NCI-H446 treated with DMSO at 0.1 percent for 48 hours (cell line): ENCODE results near the gene ALK.

Experiments used
- DNase-seq: peaks from one replicate; lab custom pipeline; 2025; lab: John Stamatoyannopoulos, UW

Gene ALK

DNA sequence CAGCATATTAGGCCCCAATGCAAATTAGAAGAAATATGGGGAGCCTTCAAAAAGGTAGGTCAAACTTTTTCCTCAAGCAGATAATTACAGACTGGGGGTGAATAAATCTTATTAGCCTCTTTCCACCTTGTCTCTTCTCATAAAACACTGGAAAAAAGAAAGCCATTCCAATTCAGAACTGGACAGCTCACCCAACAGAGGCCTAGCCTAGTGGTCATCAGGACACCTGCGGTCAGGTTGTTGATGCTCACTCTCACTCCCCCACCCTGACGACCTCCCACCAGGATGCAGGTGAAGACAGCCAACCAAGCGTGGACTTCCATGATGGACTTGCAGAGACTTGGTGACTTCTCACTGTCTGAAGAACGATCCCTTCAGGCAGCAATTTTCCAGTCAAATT is 207.1 kb downstream of the ALK start:
- DNase-seq: no peak

DNA sequence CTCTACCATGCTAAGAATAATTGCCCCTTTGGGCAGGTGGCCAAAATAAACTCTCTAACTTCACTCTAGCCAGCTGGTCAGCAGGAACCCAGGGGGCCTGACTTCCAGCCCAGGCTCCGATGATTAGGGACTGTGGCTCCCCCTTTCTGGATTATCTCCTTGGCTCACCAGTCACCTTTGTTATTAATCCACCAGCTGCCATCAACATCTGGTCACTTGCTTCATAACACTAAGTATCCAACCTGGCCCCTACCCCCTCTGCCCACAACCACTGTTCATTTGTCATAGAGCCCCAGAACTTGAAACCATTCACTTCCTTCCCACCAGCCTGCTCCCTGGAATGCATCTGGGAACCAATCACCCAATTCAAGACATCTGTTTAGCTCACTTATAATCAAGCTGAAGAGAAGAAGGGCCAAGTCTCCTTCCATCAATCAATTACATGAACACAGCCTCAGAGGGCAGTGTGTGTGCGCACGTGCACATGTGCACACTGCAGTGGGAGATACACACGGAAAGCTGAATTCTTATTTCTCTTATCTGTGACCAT is 215.1 kb downstream of the ALK start:
- peak; percentile 82 for DNase-seq

DNA sequence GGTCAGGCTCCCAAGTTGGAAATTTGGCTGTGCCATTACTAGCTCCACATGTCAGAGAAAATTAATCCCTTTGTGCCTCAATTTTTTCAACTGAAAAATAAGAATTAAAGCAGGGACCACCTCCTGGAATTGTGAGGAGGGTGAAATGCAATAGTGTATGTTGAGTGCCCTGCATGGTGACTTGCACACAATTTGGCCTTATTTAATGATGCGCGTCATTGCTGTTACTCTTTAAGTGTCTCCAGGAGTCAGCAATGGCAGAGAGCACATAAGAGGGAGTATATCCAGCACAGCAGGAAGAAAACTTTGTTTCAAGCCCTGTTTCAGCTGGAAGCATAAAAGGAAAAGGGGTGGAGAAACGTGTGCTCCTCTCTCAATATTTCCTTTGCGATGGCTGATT is 215.8 kb downstream of the ALK start:
- DNase-seq: peak; percentile 66

DNA sequence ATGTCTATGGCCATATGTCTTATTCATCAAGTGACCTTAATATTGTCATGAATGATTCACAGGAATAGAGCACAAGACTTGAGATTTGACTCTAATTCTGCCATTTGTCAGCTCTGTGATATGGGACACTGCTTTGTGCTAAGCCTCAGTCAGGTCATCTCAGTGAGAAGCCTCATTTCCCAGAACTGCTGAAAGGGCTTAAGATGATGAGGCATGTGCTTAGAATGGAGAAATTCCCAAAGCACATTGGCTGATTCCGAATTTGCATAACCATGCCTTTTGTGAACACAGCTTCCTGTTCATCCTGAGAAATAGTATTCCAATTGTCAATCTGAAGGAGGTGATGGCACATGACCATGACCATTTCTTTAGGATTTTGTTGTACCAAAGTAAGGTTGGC is 218.1 kb downstream of the ALK start:
- DNase-seq: no peak

DNA sequence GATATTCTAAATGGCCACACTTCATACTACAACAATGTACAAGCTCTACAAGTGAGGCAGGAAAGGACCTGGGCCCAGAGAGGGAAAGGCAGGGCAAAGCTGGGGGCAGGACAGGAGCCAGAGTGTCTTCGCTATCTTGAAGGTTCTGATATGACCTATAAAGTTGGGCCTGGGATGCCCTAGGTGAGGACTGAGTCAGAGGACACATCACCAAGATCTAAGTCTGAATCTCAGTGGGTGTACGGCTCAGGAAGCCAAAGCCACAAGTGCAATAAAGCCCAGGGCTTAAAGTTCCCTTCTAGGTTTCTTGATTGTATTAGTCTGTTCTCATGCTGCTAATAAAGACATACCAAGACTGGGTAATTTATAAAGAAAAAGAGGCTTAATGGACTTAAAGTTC is 219.1 kb downstream of the ALK start:
- no peak for DNase-seq

DNA sequence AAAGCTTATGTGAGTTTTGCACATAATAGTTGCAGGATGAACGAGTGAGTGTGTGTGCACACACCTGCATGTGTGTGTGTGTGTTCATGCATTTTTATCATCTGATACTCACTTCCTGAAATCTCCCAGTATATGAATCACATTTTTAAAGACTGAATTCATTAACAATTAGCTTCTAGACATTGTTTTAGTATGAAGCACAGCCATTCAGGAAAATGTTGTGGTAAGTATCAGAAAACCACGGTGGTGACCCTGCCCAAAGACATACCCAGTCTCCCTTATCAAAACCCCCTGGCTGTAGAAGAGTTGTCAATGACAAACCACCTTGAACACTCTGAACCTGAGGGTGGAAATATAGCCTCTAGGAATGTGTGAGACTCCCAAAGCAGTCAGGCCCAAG is 220.8 kb downstream of the ALK start:
- no peak for DNase-seq

DNA sequence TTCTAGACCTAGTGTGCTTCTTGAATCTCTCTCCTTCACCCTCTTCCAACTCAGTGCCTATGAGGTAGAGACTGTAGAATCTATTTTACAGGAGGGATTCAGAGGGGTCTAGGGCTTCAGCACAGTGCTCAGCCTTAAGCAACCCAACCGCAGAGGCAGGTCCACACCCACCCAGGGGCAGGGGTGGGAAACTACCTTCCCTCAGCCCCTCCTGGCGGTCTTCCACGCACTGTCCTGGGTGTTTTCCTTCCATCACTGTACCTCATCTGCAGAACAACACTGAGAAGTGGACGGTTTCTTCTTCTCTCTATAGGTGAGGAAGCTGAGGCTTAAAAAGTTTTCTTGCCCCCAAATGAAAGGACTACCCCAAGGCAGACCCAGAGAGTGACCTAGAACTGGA is 222.3 kb downstream of the ALK start:
- DNase-seq: no peak

DNA sequence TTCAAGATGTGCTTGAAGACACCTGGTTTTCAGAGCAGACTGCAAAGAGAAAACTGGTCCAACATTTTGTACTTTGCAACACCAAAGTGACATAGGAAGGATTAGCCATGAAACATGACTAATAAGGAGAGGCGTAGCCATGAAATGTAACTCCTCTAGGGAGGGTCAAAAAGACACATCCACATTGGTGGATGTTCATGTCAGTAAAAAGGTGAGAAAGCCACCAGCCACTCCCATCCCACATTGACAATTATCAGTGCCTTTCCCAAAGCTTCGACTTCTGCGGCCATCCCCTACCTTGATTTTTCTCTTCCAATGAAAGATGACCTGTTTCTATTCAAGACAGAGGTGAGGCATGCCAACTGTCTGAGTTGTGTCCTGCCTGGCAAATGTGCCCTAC is 223.2 kb downstream of the ALK start:
- no peak for DNase-seq

DNA sequence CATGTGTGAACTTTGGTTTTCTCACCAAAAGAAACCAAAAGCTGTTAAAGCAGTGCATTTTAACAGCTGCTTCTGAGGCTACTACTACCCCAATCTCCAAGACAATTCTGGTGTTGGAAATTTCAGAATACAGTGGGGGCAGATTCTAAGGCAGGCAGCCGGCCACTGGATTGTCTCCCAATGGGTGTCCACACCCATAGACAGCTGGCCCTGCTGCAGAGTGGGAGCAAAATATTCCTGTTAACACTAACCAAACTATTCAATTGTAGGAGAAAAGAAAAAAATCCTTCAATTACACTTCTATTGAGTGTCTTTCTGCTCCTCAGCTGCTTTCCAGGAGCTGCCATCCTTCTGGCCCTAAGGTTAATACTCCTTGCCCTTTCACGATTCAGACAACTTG is 223.7 kb downstream of the ALK start:
- no peak for DNase-seq

DNA sequence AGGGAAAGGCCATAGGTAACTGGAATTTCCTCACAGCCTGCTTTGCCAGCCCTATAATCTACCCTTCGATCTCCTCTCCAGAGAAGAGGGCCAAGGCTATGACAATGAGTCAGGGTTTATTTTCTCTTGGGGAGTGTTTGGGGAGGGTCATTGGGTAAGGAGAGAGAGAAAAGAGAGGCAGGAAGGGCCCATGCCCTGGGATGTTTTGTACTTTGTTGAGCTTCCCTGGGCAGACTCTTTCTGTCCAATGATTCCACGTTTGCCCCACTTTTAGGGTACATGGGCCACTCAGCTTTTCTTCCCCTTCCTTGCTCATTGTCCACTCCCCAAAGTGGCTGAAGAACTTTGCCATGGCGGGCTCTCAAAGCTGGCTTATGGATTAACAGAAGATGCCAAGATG is 224.2 kb downstream of the ALK start:
- DNase-seq: no peak

DNA sequence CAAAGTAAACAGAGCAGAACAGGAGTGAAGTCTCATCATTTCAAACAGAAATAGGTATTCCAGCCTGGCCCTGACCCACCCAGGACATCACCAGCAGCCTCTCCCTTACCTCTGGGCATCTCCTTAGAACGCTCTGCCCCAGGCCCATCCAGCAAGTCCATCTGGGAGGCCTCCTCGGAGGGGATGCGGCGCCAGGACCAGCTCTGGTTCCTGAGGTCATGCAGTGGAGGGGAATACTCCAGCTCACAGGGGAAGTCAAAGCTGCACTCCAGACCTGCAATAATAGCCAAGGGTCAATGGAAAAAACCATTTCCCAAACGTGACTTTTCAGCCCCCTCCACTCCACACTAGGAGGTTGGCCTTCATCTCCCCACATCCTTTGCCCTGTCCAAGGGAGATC is 226.6 kb downstream of the ALK start:
- DNase-seq: no peak

DNA sequence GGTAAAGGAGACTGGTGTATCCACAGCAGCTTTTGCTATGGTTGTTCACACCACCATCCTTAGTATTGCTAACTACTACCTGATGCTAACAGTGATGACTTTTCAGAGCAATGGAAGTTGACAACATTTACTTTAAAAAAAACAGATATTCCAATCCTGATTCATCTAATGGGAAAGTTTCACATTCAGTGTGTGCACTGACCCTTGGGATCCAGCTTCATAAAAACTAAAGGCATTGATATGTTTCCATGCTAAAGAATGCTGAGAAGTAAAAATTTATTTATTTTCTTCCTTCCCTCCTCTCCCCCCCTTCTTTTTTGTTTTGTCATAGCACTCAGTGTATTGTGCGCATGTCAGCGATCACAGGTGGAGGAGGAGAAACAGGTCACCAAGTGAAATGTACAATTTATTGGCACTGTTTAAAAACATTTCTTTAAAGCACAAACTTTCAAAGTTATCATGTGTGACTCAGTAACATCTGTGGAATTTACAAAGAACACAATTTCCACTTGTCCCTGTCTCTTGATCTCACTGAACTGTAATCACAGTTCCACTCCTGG is 229.9 kb downstream of the ALK start:
- DNase-seq: no peak

DNA sequence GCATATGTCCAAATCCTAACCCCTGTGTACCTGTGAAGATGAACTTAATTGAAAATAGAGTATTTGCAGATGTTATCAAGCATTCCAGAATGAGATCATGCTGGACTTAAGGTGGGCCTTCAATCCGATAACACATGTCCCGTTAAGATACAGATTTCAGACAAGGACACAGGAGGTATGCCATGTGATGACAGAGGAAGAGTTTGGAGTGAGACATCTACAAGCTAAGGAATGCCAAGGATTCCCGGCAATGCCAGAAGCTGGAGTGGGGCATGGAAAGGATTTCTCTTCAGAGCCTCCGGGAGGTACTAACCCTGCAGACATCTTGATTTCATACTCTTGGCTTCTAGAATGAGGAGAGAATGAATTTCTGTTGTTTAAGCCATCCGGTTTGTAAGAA is 231.7 kb downstream of the ALK start:
- no peak for DNase-seq

DNA sequence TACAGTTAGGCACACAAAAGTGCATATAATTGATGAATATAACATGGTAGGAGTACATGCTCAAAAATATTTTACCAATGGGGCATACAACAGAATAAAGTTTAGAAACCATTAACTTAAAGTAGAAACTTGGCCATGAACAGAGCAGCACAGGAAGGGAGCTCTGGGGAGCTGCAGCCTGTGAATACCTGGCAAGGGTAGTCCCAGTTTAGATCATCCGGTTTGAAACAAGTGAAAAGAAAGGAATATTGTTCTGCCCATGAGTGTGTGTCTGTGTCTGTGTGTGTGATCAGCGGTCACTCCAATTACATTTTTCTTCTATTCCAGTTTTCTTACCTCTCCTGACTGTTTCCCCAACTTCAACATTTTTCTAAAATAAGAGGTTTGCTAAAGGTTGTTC is 233.0 kb downstream of the ALK start:
- no peak for DNase-seq

DNA sequence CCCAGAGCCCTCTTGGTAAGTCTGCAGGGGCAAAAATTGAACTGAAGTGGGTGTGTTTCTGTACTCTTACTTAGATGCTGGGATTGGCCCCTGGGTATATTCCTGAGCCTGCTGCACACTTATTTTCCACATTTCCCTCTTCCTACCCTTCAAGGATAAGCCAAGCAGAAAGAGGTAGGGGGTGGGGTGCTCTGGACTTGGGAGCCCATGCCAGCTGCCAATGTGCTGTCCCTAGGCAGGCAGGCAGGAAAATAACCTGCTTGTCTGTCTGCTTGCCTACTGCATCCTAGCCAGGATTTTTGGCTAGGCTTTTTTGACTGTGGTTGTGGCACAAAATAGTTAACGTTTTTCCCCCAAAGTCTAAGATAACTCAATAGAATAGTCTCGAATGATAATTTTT is 234.3 kb downstream of the ALK start:
- peak; percentile 9 for DNase-seq

DNA sequence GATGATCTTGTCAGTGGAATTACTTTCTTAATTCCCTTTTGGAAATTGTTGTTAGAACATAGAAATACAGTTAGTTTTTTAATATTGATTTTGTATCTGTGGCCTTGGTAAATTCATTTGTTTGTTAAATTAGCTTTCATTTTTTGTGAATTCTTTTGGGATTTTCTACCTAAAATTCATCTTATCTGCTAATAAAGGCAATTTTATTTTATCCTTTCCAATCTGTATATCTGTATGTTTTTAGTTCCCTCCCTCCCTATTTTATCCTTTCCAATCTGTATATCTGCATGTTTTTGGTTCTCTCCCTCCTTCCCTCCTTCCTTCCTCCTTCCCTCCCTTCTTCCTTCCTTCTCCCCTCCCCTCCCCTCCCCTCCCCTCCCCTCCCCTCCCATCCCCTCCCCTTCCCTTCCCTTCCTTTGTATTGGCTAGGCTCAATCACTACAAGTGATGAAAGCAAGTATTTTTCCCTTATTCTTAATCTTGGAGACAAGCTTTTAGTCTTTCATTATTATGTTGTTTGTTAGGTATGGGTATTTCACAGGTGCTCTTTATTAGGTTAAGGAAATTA is 244.4 kb downstream of the ALK start:
- DNase-seq: no peak

DNA sequence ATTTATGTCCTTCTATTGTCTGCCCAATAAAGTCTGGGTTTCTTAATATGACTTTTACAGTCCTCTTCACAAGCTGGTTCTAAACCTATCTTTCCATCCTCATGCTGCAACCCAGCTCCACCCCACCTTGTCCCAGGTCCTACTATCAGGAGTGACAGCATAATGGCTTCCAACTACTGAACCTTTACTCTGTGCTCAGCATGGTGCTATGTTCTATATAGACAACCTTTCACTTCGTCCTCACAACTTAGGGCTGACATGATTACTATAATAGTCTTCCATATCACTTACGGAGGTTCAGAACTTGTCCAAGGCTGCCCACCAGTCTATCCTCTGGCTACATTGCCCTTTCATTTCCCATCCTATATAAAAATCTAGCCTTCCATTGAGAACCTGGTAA is 256.8 kb downstream of the ALK start:
- DNase-seq: no peak

DNA sequence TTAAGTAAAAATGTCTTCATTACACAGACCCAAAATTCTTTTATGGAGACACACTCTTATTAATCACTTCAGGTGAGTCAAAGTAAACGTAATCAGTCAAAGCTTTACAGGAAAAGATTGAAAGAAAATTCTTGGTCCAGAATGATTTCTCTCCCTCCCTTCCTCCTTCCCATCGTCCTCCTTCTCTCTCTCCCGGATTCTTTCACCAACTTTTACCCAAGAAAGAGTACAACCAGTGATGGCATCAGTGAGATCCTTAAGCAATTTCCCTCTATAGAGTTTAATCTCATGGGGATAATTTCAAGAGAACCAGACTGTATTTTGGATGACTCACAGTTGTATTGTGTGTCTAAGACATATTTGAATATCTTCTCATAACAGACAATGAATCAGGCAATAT is 258.1 kb downstream of the ALK start:
- DNase-seq: no peak

DNA sequence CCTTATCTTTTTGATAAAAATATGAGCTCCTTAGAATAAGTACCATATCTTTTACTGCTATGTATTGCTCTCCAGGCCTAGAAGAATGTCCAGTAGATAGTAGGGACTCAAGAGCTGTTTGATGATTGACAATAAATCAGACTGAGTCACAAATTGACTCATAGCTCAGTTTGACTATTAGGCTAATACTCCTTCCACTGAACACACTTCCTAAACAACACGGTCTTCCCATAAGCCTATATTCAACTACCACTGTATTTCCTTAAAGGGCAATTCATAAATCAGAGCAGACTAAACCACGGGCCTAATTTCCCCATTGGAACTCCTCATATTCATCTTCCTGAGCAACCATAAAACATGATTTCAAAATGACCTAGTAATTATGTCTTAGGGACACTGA is 258.5 kb downstream of the ALK start:
- DNase-seq: no peak

DNA sequence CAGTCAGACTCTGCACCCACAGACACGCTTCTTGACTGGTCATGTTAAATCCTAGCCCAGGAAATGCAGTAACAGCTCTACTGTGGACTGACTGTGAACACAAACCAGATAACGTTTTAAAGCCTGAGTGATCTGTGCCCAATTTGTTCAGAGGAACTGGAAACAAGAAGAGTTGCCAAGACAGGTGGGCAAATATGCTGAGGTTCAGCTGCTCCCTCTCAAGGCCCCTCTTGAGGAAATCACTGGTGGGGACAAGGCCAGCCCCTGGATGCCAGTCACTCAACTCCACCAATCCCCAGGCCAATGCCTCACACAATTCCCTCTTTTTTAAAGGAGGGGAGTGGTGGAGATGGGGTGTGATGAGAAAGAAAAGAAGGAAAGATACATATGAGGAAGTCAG is 261.2 kb downstream of the ALK start:
- no peak for DNase-seq

DNA sequence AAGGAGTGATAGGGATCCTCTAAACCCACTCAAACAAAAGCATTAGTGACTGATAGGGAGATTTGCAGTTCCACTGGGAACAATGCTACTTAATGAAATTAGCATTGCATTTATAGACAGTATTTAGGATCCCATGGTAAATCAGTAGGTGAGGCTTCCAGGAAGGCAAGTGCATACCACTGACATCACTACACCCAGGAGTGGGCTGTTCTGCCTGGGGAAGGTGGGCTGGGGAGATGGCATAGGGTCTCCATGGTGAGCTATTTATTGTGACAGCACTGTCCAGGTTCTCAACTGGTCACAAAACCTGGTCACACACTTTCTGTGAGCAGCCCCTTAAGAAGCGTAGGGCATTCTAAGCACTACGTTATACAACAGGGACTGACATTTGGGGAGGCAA is 262.2 kb downstream of the ALK start:
- no peak for DNase-seq

DNA sequence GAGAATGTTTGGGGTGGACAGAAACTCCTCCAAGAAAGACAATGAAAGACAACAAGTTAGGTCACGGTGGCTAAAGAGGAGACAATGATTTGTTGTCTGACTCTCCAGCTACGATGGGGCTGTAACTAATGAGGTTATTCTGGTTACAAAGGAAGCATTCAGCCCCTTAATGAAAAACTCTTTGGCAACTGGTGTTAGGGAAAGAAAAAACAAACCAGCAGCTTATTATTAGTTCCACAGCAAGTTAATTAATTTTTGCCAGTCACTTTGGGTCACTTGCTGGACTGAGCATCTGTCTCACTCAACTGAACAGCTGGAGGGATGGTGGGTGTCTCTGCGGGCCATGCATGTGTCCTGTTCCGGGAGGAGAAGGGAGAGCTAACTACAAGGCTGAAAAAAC is 263.7 kb downstream of the ALK start:
- no peak for DNase-seq

DNA sequence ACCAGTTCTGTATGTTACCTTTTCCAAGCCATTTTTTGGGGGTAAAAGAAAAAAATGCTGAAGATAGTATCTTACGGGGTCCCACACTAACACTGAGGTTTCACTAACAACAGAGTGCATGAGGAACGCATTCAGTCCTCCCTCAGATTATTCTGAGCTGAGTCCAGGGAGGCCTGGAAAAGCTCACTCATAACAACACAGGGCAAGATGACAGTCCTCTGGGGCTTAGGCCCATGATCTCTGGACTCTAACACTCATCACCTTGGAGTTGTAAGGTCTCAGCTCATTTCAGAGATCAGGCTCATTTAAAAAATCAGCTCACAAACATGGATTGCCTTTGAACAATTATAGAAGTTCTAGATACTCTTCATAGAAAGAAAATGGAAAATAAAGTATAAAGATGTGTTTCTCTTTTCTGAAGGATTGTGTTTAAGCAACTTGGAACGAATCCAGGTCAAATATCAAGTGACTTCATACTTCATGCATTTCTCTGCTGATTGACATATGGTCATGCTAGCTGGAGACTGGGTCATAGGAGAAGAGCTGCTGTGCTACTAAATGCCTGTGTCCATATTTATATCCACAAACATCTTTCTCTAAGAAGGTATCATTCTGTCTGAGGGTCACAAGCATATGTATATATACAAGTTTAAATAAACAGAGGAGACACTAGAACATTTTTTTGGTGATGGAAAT is 265.8 kb downstream of the ALK start:
- peak; percentile 1 for DNase-seq

DNA sequence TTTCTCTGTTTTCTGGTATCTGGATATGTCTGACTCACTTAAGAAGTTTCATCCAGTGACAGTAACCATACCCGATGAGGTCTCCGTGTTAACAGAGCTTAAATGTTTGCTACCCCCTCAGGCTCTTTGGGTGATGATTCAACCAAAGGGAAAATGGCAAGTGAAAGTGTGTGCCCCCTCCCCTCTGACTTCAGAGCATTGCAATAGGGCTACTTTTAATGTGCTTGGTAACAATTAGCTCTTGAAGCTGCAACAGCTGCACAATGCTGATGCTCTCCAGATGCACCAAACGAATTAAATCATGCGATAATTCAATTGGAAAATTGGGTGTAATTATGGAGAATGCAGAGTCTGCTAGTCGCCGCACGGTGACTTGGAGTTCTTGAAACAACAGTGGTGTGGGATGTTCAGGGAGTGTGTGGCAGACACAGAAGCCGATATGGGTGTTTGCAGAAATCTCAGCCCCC is 270.7 kb downstream of the ALK start:
- no peak for DNase-seq
